Thyroid gland (tissue), 4 donors: ENCODE results near the gene POLR2L.

Experiments
- CTCF ChIP-seq, 6 experiments: fragments of 200-600 bp in 3 of 6; fragments of 450-650 bp in 3 of 6; sonication (generic) in 3 of 6; IDR thresholded peaks; one replicate each; pipeline ENCODE4 v1.5.1; 2016 to 2019; ENCODE audit warnings: antibody characterized with exemption in 6 of 6, mild to moderate bottlenecking in 2 of 6, inconsistent platforms in 1 of 6, moderate library complexity in 1 of 6
- POLR2A ChIP-seq, 2 donors: fragments of 450-650 bp; IDR thresholded peaks; one replicate each; pipeline ENCODE4 v1.6.1; 2017; ENCODE audit warnings: antibody characterized with exemption in 2 of 2, mild to moderate bottlenecking in 2 of 2, moderate library complexity in 1 of 2

DNA sequence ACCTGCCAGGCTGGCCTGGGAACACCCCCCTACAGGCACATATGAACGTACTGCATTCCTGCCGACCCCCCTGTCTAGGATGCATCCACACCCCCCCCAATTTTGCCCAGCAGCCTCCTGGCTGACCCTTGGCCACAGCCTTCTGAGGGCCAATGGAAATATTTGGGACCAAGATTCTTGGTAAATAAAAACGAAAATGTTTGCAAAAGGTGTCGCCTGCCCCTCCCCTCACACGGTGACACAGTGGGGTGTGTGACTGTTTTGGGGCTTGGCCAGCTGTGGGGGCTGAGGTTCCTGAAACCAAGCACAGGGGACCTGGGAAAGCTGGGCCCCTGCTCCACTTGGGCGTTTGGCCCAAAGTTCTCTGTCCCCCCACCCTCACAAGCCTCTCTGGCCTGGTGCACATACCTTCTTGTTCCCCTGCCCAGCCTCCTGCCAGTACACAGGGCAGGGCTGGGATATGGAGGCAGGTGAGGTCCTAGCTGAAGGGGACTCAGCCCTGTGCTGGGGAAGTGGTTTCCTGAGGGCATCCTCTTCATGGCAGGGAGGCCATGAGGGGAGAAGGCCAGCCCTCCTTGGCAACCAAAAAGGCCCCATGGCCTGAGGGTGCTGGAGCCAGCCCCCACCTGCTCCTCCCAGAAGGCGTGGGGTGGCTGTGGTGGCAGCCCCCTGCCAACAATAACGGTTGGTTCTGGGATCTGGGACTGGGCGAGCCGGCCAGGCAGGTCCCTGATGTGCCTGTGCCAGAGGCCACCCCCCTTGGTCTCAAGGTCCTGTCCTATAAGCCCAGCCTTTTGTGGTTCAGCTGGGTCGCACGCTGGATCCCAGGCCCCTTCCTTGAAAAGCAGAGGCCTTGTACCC lies 16.7 kb downstream of the POLR2L start:
- no peak for TF ChIP-seq POLR2A (IDR thresholded peaks at IDR 0.05)
- TF ChIP-seq CTCF (IDR thresholded peaks at IDR 0.05): no peak
